Measurements from ENCODE around the gene SLC16A10. TPM values are rescaled to one million over a fixed set of nuclear protein-coding genes. Genes with fewer than 3 reads are reported as not detected.

The SLC16A10 gene
- total RNA-seq, 1 donor from 2014 or later = 11.9 TPM

- peak; percentile 96 for TF ChIP-seq CTCF (IDR thresholded peaks at IDR 0.05)
- peak overlapping the region; percentile 97 for H3K27ac ChIP-seq
- no peaks in the 10 kb centered on the region for H3K9me3 ChIP-seq
- peak overlapping the region; percentile 89 for H3K4me3 ChIP-seq
- H3K36me3 ChIP-seq = peaks cover 13% of the 10 kb centered on the region
- intact Hi-C loops (cut with DNase I) = no loop called here
- peaks cover 17% of the 10 kb centered on the region for H3K4me1 ChIP-seq
- DNase-seq (peak; percentile 99), ATAC-seq (peak; percentile 99 to 100)
- H3K27me3 ChIP-seq (ENCODE audit: low read depth) = no peaks in the 10 kb centered on the region
Measured at GRCh38 chr6:111259089-111259831, 172.0 kb downstream of the SLC16A10 start.

- DNase-seq = no peak
- Histone ChIP-seq H3K4me1 (peaks cover 17% of the 10 kb centered on the region), H3K36me3 (peaks cover 24% of the 10 kb centered on the region), H3K27me3 (ENCODE audit: low read depth) (no peaks in the 10 kb centered on the region), H3K9me3 (no peaks in the 10 kb centered on the region), H3K4me3 (no peak overlapping the region), H3K27ac (no peak overlapping the region)
- TF ChIP-seq CTCF (IDR thresholded peaks at IDR 0.05) = no peak
- no peak for ATAC-seq
- intact Hi-C loops (cut with DNase I) = no loop called here
Measured at GRCh38 chr6:111260570-111261298, 173.4 kb downstream of the SLC16A10 start.

- no peak overlapping the region for H3K27ac ChIP-seq
- no peak for ATAC-seq
- no peaks in the 10 kb centered on the region for H3K9me3 ChIP-seq
- no peaks in the 10 kb centered on the region for H3K27me3 ChIP-seq (ENCODE audit: low read depth)
- peaks cover 13% of the 10 kb centered on the region for H3K4me1 ChIP-seq
- peaks cover 41% of the 10 kb centered on the region for H3K36me3 ChIP-seq
- no peak for DNase-seq
- no peak for TF ChIP-seq CTCF (IDR thresholded peaks at IDR 0.05)
- no peak overlapping the region for H3K4me3 ChIP-seq
- intact Hi-C loops (cut with DNase I) = no loop called here
Measured at GRCh38 chr6:111263837-111264236, 176.5 kb downstream of the SLC16A10 start.

- DNase-seq (no peak), ATAC-seq (no peak)
- TF ChIP-seq CTCF (IDR thresholded peaks at IDR 0.05) = no peak
- H3K4me1 ChIP-seq = peaks cover under 1% of the 10 kb centered on the region
- H3K27me3 ChIP-seq (ENCODE audit: low read depth) = no peaks in the 10 kb centered on the region
- H3K9me3 ChIP-seq = no peaks in the 10 kb centered on the region
- intact Hi-C loops (cut with DNase I) = no loop called here
- no peak overlapping the region for H3K27ac ChIP-seq
- no peak overlapping the region for H3K4me3 ChIP-seq
- peaks cover 48% of the 10 kb centered on the region for H3K36me3 ChIP-seq
Measured at GRCh38 chr6:111265842-111266241, 178.5 kb downstream of the SLC16A10 start.

DNA sequence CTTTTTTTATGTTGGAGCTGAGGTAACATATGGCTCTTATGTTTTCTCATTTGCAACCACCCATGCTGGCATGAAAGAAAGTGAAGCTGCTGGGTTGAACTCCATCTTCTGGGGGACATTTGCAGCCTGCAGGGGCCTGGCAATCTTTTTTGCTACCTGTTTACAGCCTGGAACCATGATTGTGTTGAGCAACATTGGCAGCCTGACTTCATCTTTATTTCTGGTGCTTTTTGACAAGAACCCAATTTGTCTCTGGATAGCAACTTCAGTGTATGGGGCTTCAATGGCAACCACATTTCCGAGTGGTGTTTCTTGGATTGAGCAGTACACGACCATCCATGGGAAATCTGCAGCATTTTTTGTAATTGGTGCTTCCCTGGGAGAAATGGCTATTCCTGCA, 179.0 kb downstream of the SLC16A10 start:
- DNase-seq (no peak), ATAC-seq (no peak)
- Histone ChIP-seq H3K4me1 (no peaks in the 10 kb centered on the region), H3K9me3 (no peaks in the 10 kb centered on the region), H3K27me3 (ENCODE audit: low read depth) (no peaks in the 10 kb centered on the region), H3K36me3 (peaks cover 48% of the 10 kb centered on the region), H3K27ac (no peak overlapping the region), H3K4me3 (no peak overlapping the region)
- intact Hi-C loops (cut with DNase I) = no loop called here
- TF ChIP-seq CTCF (IDR thresholded peaks at IDR 0.05) = no peak
